Measurements from ENCODE around the gene TRMT44.
"Not testable (repeated sequence)": the region's sequence is repeated elsewhere in the genome, so short reads cannot be mapped to it uniquely, and the experiment has no call there.

TRMT44 gene

DNA sequence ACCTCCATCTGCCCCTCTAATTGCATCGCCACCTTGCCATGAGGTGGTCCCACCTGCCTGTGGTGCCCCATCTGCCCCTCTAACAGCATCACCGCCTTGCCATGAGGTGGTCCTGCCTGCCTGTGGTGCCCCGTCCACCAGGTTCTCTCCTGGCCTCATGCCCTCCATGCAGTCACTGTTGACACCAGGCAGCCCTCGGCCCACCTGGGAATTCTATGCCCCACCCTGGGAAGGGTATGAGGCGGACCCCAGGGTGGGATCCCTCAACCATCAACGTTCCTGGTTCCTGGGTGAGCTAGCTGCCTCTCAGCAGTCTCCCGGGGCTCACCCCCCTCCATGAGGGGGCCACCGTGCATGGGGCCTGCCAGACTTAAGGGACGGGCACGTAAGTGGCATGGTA, 38.9 kb upstream of the TRMT44 start:
- Histone ChIP-seq H3K4me3 (no peak overlapping the region), H3K4me1 (no peaks in the 10 kb centered on the region), H3K36me3 (replicated peaks) (no peaks in the 10 kb centered on the region), H3K27me3 (ENCODE audit: low read depth) (no peaks in the 10 kb centered on the region), H3K9me3 (no peaks in the 10 kb centered on the region)
- in situ Hi-C loops (cut with MboI; ENCODE audit: low sequenced_read_pairs): loop anchor here (5.0 to 10.0 kb wide), 2 partner anchors 159 to 227 kb away; no protein-coding TSS in a partner anchor
- DNase-seq (ENCODE audit: low spot score in 2 of 2): no peak

DNA sequence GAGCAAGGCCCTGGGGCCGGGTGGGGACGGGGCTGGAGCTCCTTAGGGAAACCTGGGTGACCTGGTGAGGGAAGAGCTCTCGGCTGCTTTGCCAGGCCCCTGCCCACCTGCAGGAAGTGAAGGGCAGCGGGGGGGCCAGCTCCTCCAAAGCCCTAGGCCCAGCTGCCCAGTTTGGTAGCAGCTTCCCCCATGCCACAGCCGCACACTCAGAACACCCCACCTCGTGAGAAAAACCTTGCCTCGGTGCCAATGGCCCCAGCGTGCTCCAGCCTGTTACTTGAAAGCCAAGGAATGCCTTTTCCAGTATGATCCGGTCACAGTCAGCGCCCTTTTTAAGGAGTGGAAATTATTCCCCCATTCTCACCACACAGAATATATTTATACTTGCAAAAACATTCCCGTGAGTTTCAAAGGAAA, 38.4 kb upstream of the TRMT44 start:
- Histone ChIP-seq H3K9me3 (no peaks in the 10 kb centered on the region), H3K36me3 (replicated peaks) (no peaks in the 10 kb centered on the region), H3K27me3 (ENCODE audit: low read depth) (no peaks in the 10 kb centered on the region), H3K4me1 (no peaks in the 10 kb centered on the region), H3K4me3 (no peak overlapping the region)
- in situ Hi-C loops (cut with MboI; ENCODE audit: low sequenced_read_pairs): loop anchor here (5.0 to 10.0 kb wide), 2 partner anchors 160 to 227 kb away; no protein-coding TSS in a partner anchor
- no peak for DNase-seq (ENCODE audit: low spot score in 2 of 2)

DNA sequence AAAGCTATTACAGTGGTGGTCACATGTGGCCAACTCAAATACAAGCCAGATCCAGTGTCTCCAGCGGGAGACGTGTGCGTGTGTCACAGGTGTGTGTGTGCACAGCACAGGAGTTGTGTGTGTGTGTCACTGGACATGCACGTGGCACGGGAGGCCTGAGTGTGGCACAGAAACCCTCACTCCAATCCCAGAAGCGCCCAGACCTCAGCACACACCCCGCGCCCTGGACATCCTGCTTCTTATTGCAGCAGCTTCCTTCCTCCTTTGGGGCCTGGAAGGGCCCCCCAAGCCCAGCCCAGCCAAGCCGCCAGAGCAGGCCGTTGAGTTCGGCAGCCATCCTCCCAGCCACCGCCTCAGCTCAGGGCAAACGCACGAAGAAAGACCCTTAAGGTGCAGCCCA, 37.9 kb upstream of the TRMT44 start:
- Histone ChIP-seq H3K4me3 (no peak overlapping the region), H3K27me3 (ENCODE audit: low read depth) (no peaks in the 10 kb centered on the region), H3K36me3 (replicated peaks) (no peaks in the 10 kb centered on the region), H3K4me1 (no peaks in the 10 kb centered on the region), H3K9me3 (no peaks in the 10 kb centered on the region)
- in situ Hi-C loops (cut with MboI; ENCODE audit: low sequenced_read_pairs): loop anchor here (5.0 to 10.0 kb wide), 2 partner anchors 160 to 228 kb away; no protein-coding TSS in a partner anchor
- no peak for DNase-seq (ENCODE audit: low spot score in 2 of 2)

DNA sequence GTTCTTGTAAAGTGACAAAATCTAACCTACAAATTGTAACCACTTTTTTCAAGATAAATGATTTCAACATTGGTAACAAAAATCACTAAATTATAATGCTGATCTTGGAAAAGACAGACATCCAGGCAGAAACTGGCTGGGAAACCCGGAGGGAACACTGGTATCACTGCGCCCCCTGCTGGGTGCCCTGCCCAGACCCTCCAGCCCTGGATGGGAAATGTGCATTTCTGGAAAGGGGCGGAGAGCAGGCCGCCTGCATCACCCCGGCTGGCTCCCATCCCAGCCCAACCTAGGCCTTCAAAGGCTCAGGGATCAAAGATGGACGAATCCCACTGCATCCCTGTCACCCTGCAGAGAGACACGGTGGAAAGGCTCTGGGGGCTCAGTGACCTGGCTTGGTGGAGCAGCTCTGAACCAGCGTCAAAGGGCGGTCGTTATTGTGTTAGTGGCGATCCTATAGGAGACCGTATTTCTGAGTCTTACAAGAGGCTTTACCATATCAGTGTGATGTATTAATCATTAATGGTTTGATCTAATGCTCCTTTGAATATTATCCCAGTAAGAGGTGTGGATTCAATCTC, 37.3 kb upstream of the TRMT44 start:
- Histone ChIP-seq H3K9me3 (no peaks in the 10 kb centered on the region), H3K4me1 (no peaks in the 10 kb centered on the region), H3K27me3 (ENCODE audit: low read depth) (no peaks in the 10 kb centered on the region), H3K36me3 (replicated peaks) (no peaks in the 10 kb centered on the region), H3K4me3 (no peak overlapping the region)
- DNase-seq (ENCODE audit: low spot score in 2 of 2): peak; percentile 55 to 90
- in situ Hi-C loops (cut with MboI; ENCODE audit: low sequenced_read_pairs): loop anchor here (5.0 to 10.0 kb wide), 2 partner anchors 161 to 228 kb away; no protein-coding TSS in a partner anchor

DNA sequence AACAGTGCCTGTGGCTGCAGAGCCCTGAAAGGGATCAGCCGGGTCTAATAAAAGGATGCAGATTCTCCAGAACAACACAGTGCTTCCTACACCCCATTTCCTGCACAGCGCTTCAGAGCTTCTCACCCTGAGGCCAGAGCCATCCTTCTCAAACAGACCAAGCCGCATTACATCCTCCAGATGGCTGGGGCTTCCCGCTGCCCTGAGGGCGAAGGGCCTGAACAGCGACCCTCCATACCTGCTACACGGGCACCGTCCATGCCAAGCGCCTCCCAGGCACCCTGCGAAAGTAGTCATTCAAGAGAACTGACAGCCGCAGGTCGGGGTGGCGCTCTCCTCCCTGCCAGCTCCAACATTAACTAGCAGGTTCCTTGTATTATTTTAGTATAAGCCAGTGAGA, 36.6 kb upstream of the TRMT44 start:
- Histone ChIP-seq H3K36me3 (replicated peaks) (no peaks in the 10 kb centered on the region), H3K4me3 (no peak overlapping the region), H3K27me3 (ENCODE audit: low read depth) (no peaks in the 10 kb centered on the region), H3K9me3 (no peaks in the 10 kb centered on the region), H3K4me1 (no peaks in the 10 kb centered on the region)
- in situ Hi-C loops (cut with MboI; ENCODE audit: low sequenced_read_pairs): loop anchor here (5.0 to 10.0 kb wide), 2 partner anchors 162 to 229 kb away; no protein-coding TSS in a partner anchor
- no peak for DNase-seq (ENCODE audit: low spot score in 2 of 2)

DNA sequence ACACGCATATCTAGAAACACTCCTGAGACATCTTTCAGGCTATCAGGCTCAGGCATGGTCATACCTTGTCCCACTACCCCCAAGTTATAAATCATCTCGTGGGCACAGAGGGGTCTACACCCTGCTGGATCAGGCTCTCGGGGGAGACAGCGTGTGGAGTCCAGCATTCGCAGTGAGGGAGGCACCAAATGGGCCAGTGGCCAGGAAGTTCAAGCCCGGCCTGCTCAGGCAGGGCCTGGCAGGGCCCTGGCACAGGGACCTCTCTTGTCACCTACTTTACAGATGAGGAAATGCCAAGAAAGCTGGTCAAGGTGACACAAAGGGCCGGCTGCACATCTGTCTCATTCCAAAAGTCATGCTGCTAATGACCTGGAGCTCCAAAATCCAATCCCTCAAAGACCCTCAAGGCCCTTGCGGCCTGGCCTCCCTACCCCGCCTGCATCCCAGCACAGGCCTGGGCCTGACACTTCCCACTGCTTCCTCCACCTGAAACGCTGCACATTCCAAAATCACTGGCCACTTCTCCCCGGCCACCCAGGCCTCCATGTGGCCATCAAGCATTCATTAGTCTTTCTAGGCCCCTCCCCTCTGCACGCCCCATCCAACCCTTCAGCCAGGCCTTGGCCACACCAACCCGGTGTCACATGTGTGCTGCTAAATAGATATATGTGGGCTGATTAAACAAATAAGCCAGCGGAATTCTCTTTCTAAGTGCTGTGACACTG, 35.6 kb upstream of the TRMT44 start:
- Histone ChIP-seq H3K27me3 (ENCODE audit: low read depth) (no peaks in the 10 kb centered on the region), H3K4me3 (no peak overlapping the region), H3K9me3 (no peaks in the 10 kb centered on the region), H3K36me3 (replicated peaks) (no peaks in the 10 kb centered on the region), H3K4me1 (no peaks in the 10 kb centered on the region)
- in situ Hi-C loops (cut with MboI; ENCODE audit: low sequenced_read_pairs): loop anchor here (5.0 to 10.0 kb wide), 2 partner anchors 163 to 230 kb away; no protein-coding TSS in a partner anchor
- DNase-seq (ENCODE audit: low spot score in 2 of 2): no peak

DNA sequence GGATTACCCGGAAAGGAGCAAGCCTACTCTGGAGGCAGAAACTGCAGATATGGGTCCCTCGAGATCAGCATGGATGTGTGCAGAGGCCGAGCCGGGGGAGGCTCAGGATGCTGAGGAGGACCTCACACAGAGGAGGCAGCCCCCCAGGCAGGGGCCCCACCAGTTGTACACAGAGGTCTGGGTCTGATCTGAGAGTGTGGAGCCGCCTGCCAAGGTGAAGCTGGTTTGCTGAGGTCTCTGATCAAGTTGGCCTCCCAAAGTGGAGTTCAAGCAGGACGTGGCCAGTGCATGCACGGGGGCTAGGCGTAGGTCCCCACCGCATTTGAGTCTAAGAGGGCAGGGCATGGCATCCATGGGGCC, 35.1 kb upstream of the TRMT44 start:
- H3K4me1 ChIP-seq: 0 out of 2 replicates have a peak, but pooled peaks cover 2% of the 10 kb centered on the region
- H3K27me3 ChIP-seq (ENCODE audit: low read depth): no peaks in the 10 kb centered on the region
- H3K9me3 ChIP-seq: no peaks in the 10 kb centered on the region
- in situ Hi-C loops (cut with MboI; ENCODE audit: low sequenced_read_pairs): loop anchor here (10.0 kb wide), 1 partner anchor 231 kb away; no protein-coding TSS in a partner anchor
- DNase-seq (ENCODE audit: low spot score in 2 of 2): no peak
- no peaks in the 10 kb centered on the region for H3K36me3 ChIP-seq (replicated peaks)
- H3K4me3 ChIP-seq: no peak overlapping the region

DNA sequence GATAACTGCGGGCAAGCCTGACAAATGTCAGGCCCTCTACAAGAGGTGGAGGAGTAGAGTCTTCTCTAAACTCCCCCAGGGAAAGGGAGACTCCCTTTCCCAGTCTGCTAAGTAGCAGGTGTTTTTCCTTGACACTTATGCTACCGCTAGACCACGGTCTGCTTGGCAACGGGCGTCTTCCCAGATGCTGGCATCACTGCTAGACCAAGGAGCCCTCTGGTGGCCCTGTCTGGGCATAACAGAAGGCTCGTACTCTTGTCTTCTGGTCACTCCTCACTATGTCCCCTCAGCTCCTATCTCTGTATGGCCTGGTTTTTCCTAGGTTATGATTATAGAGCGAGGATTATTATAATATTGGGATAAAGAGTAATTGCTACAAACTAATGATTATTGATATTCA, 33.7 kb upstream of the TRMT44 start:
- H3K4me3 ChIP-seq; H3K27me3 ChIP-seq (ENCODE audit: low read depth); H3K9me3 ChIP-seq; H3K36me3 ChIP-seq (replicated peaks); H3K4me1 ChIP-seq: not testable (repeated sequence)
- DNase-seq (ENCODE audit: low spot score in 2 of 2): peak in 1 of 2 experiments; percentile 71
- in situ Hi-C loops (cut with MboI; ENCODE audit: low sequenced_read_pairs): loop anchor here (10.0 kb wide), 1 partner anchor 232 kb away; no protein-coding TSS in a partner anchor

DNA sequence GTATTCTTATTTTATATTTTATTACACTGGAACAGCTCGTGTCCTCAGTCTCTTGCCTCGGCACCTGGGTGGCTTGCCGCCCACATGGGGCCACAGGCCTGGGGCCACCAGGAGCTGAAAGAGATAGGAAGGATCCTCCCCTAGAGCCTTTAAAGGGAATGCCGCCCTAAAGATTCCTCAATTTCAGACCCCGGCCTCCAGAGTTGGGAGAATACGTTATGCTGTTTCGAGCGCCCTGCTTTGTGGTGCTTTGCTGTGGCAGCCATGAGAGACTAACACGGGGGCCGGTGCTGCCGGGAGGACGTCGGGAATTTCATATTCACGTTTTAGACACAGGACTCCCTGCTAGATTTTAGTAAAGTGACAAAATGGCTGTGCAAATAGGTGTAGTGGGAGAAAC, 33.3 kb upstream of the TRMT44 start:
- Histone ChIP-seq H3K27me3 (ENCODE audit: low read depth) (no peaks in the 10 kb centered on the region), H3K36me3 (replicated peaks) (no peaks in the 10 kb centered on the region), H3K4me1 (0 out of 2 replicates have a peak, but pooled peaks cover 2% of the 10 kb centered on the region), H3K4me3 (no peak overlapping the region), H3K9me3 (no peaks in the 10 kb centered on the region)
- no peak for DNase-seq (ENCODE audit: low spot score in 2 of 2)
- in situ Hi-C loops (cut with MboI; ENCODE audit: low sequenced_read_pairs): loop anchor here (10.0 kb wide), 1 partner anchor 233 kb away; no protein-coding TSS in a partner anchor

DNA sequence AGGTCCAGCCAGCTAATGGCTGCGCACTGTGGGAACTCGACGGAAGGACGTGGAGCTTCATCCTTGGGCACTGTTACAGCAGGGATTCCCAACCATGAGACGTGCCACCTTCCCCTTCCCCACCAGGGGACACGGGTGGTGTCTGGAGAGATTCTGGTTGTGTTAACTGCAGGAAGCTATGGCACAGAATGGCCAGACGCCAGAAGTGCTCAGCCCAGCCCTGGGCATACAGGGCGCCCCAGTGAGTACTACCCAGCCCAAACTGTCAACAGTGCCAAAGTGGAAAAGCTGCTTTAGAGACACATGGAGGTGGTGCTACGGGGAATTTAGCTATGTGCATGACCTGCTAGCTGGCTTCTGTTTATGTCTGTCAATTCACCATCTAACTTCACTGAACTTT, 32.8 kb upstream of the TRMT44 start:
- in situ Hi-C loops (cut with MboI; ENCODE audit: low sequenced_read_pairs): loop anchor here (10.0 kb wide), 1 partner anchor 233 kb away; no protein-coding TSS in a partner anchor
- no peak for DNase-seq (ENCODE audit: low spot score in 2 of 2)
- no peaks in the 10 kb centered on the region for H3K27me3 ChIP-seq (ENCODE audit: low read depth)

DNA sequence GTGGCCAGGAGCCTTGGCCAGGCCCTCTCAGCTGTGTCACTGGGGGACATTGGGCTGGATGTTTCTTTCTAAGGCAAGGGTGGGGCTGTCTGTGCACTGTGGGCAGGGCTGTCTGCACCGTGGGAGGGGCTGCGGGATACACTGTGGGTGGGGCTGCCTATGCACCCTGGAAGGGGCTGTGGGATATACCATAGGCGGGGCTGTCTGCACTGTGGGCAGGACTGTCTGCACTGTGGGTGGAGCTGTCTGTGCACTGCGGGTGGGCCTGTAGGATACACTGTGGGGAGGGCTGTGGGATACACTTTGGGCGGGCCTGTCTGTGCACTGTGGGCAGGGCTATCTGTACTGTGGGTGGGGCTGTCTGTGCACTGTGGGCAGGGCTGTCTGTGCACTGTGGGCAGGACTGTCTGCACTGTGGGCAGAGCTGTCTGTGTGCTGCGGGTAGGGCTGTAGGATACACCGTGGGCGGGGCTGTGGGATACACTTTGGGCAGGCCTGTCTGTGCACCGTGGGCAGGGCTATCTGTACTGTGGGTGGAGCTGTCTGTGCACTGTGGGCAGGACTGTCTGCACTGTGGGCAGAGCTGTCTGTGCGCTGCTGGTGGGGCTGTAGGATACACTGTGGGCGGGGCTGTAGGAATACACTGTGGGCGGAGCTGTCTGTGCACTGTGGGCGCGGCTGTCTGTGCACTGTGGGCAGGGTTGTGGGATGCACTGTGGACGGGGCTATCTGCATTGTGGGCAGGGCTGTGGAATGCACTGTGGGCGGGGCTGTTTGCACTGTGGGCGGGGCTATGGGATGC, 31.1 kb upstream of the TRMT44 start:
- in situ Hi-C loops (cut with MboI; ENCODE audit: low sequenced_read_pairs): loop anchor here (10.0 kb wide), 1 partner anchor 235 kb away; no protein-coding TSS in a partner anchor
- Histone ChIP-seq H3K4me1 (0 out of 2 replicates have a peak, but pooled peaks cover 2% of the 10 kb centered on the region), H3K36me3 (replicated peaks) (no peaks in the 10 kb centered on the region), H3K27me3 (ENCODE audit: low read depth) (no peaks in the 10 kb centered on the region), H3K4me3 (no peak overlapping the region), H3K9me3 (no peaks in the 10 kb centered on the region)
- peak in 1 of 2 experiments; percentile 48 for DNase-seq (ENCODE audit: low spot score in 2 of 2)

More for the DNA sequence above, 32.8 kb upstream of the TRMT44 start:
- Histone ChIP-seq H3K4me3 (no peak overlapping the region), H3K36me3 (replicated peaks) (no peaks in the 10 kb centered on the region), H3K4me1 (0 out of 2 replicates have a peak, but pooled peaks cover 2% of the 10 kb centered on the region), H3K9me3 (no peaks in the 10 kb centered on the region)

DNA sequence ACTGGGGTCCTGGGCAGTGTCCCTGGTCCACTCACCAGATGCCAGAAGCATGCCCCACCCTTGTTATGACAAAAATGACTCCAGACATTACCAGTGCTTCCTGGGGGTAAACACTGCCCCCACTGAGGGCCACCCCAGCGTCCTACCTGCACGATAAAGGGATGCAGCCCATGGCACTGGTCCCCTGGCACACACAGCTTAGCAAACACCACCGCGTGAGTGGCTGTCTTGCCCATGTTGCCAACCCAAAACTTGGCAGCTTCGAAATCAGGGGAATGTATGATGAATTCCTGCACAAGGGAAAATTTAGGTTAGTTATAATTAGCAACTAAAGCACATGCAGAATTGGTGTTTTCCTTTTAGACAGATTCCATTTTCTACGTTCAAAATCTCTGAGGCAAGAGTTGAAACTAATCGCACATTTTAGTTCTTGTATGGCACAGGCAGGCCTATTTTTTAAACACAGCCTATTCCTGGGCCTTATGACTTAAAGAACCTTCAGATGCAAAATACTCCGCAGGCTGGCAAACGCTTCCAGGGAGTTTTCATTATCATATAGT, 30.4 kb upstream of the TRMT44 start:
- no peak overlapping the region for H3K4me3 ChIP-seq
- no peaks in the 10 kb centered on the region for H3K9me3 ChIP-seq
- no peaks in the 10 kb centered on the region for H3K27me3 ChIP-seq (ENCODE audit: low read depth)
- H3K4me1 ChIP-seq: 0 out of 2 replicates have a peak, but pooled peaks cover 2% of the 10 kb centered on the region
- H3K36me3 ChIP-seq (replicated peaks): no peaks in the 10 kb centered on the region
- DNase-seq (ENCODE audit: low spot score in 2 of 2): no peak
- in situ Hi-C loops (cut with MboI; ENCODE audit: low sequenced_read_pairs): no loop called here

DNA sequence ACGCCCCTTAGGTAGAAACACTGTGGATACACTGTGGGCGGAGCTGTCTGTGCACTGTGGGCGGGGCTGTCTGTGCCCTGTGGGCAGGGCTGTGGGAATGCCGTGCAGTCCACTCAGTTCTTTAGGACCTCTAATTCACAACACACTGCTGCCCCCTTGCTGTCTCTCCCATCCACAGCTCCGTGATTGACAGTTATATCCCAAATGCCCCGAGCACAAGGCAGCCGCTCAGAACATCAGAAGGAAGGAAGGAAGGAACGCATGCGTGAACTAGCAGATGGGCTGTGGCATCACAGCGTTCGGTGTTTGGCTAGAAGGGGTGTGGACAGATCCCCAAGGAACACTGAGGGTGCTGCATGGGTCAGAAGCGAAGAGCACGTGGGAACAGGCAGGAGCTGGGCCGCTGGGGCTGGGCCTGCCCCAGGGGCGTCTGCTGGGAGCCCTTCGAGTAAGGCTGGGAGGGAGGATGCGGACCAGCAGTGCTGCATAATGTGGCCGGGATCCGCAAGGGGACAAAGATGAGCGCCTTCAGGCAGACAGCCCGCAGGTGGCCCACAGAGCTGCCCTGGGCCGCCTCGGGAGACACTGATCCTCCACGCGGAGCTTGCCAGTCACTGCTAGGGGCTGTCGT, 29.8 kb upstream of the TRMT44 start:
- no peak overlapping the region for H3K4me3 ChIP-seq
- in situ Hi-C loops (cut with MboI; ENCODE audit: low sequenced_read_pairs): no loop called here
- no peaks in the 10 kb centered on the region for H3K9me3 ChIP-seq
- no peaks in the 10 kb centered on the region for H3K36me3 ChIP-seq (replicated peaks)
- DNase-seq (ENCODE audit: low spot score in 2 of 2): peak; percentile 87 to 95
- H3K27me3 ChIP-seq (ENCODE audit: low read depth): no peaks in the 10 kb centered on the region
- 0 out of 2 replicates have a peak, but pooled peaks cover 2% of the 10 kb centered on the region for H3K4me1 ChIP-seq
